22Rv1 (cell line): ENCODE results near the gene ROR1.

Experiments used
- ZFX ChIP-seq: fragments of 450-650 bp; IDR thresholded peaks from 2 replicates; pipeline ENCODE4 v1.6.1; 2017; ENCODE audit warnings: antibody characterized with exemption, borderline replicate concordance
- TF ChIP-seq, protein P1 (sequence below): fragments of 450-650 bp; IDR thresholded peaks from 2 replicates; pipeline ENCODE4 v1.5.1; 2017; ENCODE audit warnings: mild to moderate bottlenecking

DNA sequence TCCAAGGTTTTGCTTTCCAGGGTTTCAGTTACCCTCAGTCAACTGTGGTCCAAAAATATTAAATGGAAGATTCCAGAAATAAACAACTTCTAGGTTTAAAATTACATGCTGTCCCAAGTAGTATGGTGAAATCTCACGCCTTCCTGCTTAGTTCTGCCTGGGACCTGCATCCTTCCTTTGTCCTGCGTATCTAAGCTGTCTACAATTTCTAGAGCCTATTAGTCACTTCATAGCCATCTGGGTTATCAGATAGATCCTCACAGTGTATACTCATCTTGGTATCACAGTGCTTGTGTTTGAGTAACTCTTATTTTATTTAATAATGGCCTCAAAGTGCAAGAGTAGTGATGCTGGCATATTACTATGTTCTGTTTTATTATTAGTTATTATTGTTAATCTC, 157.7 kb downstream of the ROR1 start:
- TF ChIP-seq, protein P1, sequence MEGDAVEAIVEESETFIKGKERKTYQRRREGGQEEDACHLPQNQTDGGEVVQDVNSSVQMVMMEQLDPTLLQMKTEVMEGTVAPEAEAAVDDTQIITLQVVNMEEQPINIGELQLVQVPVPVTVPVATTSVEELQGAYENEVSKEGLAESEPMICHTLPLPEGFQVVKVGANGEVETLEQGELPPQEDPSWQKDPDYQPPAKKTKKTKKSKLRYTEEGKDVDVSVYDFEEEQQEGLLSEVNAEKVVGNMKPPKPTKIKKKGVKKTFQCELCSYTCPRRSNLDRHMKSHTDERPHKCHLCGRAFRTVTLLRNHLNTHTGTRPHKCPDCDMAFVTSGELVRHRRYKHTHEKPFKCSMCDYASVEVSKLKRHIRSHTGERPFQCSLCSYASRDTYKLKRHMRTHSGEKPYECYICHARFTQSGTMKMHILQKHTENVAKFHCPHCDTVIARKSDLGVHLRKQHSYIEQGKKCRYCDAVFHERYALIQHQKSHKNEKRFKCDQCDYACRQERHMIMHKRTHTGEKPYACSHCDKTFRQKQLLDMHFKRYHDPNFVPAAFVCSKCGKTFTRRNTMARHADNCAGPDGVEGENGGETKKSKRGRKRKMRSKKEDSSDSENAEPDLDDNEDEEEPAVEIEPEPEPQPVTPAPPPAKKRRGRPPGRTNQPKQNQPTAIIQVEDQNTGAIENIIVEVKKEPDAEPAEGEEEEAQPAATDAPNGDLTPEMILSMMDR = no peak
- TF ChIP-seq ZFX = no peak
